Measurements from ENCODE around the gene PTPRN2.
A peak's percentile ranks its signal among the peaks of the same experiment; 100 is the strongest.

Gene PTPRN2

GRCh38 chr7:158075633-158076001 lies 512.0 kb downstream of the PTPRN2 start:
- DNase-seq, result no peak

GRCh38 chr7:158074896-158075632 lies 512.6 kb downstream of the PTPRN2 start:
- DNase-seq, result no peak

- no peak for DNase-seq
Measured at GRCh38 chr7:158073845-158074840, 513.5 kb downstream of the PTPRN2 start.

DNA sequence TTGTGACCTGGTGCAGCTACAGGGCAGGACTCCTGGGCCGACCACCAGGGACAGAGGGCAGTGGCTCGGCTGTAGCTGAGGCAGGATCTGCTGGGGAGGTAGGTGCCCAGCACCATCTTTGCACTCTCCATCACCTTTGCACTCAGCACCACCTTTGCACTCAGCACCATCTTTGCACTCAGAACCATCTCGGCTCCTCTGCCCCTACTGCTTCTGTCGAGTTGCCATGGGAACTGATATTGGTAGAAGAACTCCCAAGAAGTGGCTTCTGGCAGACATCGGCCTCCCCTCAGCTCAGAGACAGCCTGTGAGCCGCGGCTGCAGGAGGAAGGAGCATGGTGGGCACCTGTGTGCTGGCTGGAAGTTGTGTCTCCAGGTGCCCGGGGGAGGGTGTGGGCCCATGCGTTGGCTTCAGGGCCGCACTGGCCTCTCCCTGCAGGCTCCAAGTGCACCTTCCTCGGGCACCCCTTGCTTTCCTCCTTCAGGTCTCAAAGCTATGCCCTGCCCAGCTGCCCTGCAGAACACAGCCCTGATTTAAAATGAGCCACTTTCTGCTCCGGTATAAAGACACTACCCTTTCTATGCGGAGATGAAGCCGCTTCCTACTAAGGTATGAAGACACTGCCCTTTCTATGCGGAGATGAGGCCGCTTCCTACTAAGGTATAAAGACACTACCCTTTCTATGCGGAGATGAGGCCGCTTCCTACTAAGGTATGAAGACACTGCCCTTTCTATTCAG lies 514.5 kb downstream of the PTPRN2 start:
- DNase-seq, result no peak

DNA sequence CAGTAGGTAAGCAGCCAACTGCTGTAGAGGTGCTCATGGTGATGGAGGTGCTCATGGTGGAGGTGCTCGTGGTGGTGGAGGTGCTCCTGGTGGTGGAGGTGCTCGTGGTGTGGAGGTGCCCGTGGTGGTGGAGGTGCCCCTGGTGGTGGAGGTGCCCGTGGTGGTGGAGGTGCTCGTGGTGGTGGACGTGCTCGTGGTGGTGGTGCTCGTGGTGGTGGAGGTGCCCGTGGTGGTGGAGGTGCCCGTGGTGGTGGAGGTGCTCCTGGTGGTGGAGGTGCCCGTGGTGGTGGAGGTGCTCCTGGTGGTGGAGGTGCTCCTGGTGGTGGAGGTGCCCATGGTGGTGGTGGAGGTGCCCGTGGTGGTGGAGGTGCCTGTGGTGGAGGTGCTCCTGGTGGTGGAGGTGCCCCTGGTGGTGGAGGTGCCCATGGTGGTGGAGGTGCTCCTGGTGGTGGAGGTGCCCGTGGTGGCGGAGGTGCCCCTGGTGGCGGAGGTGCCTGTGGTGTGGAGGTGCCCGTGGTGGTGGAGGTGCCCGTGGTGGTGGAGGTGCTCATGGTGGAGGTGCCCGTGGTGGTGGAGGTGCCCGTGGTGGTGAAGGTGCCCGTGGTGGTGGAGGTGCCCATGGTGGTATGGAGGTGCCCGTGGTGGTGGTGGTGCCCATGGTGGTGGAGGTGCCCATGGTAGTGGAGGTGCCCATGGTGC lies 517.3 kb downstream of the PTPRN2 start:
- no peak for DNase-seq

DNA sequence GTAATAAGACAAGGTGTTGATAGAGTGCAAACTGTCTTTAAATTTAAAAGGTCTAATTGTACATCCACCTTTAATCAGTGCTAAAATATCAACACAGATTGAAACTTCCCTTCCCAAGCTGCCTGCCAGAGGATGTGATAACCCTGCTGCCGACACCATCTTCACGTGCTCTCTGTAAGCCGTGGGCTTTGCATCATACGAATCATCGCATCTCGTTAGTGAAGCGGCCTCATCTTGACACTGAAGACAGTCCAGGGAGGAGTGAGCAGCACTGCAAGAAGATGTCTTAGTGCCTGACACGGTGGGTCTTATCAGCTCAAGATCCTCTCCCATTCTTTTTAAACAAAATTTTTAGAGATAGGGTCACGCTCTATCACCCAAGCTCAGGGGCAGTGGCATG lies 518.8 kb downstream of the PTPRN2 start:
- DNase-seq, result no peak

GRCh38 chr7:158067931-158068482 lies 519.6 kb downstream of the PTPRN2 start:
- DNase-seq, result no peak

DNA sequence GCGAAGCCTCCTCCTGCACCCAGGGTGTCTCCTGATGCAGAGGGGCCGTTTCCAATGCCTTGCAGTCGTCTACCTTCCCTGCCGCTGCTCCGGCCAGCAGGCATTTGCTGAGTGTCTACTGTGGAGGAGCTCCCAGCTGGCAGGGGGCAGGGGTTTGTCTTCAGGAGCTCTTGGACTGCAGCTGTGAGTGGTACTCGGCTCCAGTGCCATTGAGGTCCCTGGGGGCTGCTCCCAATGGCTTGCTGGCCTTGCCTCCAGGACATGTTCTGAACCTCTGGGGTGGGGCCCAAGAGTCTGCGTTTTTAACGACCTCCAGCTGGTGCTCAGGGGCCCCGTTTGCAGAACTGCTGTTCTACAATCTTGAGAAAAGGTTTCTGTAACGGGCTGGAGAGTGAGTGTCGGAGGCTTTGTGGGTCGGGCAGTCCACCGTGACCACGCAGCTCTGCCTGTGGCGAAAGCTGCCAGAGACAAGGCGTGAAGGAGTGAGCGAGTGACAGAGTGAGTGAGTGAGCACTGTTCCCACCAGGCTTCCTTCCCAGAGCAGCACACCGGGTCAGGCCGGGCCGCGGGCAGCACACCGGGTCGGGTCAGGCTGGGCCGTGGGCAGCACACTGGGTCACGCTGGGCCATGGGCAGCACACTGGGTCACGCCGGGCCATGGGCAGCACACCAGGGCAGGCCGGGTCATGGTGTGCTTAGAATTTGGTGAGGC lies 520.2 kb downstream of the PTPRN2 start:
- peak; percentile 68 to 83 for DNase-seq

DNA sequence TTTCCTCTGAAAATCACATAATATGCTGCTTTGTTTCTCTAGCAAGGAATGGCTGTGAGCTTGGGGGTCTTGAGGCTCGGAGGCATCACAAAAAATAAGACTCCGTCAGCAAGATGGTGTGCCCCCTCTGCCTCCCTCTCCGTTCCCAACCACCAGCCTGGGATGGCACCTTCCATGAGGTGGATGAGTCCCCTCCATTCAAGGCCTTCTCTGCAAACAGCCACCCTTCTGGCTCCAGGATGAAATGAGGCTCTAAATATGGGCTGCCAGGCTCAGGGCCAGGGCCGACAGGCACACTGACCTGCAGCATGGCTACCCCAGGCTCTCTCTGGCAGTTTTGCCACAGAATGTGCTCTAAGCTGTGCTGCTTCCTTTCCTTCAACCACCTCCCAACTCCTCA lies 521.5 kb downstream of the PTPRN2 start:
- DNase-seq, result no peak

DNA sequence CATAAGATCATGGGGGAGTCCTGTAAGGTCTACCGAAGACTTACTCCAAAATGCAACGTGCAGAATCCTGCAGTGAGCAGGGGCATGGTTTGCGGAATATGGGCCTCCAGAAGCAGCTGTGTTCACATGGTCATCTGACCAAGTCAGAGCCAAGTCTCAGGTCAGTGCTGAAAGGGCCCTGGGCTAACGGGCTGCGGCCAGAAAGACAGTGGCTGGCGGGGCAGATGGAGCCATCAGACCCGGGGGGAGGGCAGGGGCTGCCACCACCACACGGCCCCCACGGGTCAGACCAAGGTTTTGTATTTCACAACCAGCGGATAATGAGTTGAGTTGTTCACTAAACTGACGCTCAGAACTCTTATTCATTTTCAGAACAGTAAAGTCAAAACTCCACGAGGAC lies 522.3 kb downstream of the PTPRN2 start:
- DNase-seq, result no peak

- DNase-seq, result no peak
Measured at GRCh38 chr7:158064631-158065030, 523.0 kb downstream of the PTPRN2 start.

DNA sequence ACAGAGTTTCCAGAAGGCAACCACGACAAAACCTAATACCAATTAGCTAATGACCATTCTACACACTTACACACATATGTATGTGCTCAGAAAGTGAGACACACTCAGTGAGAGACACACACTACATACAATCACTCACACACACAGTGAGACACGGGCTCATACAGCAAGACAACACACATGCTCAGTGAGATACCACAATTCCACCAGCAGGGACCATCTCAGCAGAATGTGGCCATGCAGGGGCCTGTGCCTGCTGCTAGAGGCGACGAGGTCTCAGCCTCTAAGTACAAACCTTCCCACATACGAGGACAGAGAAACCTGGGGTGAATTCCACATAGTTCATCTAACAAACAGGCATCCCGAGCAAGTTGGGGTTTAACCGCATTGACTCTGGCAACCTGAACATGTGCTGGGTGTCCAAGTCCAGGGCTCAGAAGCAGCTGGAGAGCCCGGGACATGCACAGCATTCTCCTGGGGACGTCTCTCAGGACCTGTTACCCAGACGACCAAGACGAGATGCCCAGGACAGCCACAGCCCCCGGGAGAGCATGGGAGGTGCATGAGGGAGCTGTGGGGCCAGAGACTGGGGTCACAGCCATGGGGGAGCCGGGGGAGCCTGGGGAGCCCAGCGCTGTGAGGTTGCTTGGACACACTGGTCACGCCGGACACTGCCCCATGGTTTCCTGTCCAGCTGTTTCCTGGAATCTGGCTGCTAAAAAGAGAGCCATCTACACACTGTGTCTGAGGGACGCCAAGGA lies 523.6 kb downstream of the PTPRN2 start:
- no peak for DNase-seq

GRCh38 chr7:158062661-158063060 lies 525.0 kb downstream of the PTPRN2 start:
- DNase-seq, result no peak

DNA sequence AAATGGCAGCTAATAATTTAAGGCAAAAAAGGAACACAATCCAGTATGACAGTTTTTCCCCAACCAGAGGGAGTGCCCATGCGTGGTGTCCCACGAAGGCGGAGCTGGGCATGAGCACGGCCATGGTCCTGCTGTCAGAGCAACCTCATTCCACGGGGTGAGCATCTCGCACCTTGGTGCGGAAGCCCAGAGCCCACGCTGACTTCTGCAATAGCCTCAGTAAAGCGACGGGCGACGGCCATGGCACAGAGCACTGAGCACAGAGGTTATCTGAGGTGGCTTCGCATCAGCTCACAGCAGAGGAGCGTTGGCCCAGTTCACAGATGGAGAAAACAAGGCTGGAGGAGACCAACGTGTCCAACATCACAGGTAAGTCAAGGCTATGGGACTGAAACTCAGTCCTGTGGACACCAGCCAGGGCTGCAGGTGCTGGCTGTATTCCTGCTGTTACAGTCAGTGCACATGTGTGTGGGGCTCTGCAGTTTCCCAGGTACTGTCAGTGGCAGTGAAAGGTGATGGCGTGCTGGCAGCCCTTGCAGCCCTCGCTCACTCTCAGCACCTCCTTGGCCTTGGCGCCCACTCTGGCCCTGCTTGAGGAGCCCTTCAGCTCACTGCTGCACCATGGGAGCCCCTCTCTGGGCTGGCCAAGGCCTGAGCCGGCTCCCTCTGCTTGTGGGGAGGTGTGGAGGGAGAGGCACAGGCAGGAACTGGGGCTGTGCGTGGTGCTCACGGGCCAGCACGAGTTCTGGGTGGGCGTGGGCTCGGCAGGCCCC lies 525.6 kb downstream of the PTPRN2 start:
- DNase-seq, result no peak

GRCh38 chr7:158061026-158061630 lies 526.5 kb downstream of the PTPRN2 start:
- no peak for DNase-seq

GRCh38 chr7:158060216-158060615 lies 527.4 kb downstream of the PTPRN2 start:
- DNase-seq, result no peak

DNA sequence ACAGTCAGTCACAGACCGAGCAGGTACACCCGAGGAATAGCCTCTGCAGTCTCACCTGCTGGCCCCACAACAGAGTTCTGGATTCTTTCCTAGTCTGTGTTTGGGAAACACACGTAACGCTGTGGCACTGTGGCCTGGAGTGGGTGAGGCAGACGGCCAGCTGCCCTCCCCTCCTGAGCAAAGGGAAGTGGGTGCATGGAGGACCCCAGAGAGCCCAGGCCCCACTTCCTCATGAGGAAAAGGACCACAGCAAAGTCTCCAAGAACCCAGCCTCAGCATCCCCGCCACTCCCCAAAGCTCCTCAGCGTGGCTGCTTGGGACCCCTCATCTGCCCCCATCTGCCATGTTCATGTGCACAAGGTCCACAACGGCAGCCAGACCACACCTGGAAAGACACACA lies 530.2 kb downstream of the PTPRN2 start:
- DNase-seq, result no peak

DNA sequence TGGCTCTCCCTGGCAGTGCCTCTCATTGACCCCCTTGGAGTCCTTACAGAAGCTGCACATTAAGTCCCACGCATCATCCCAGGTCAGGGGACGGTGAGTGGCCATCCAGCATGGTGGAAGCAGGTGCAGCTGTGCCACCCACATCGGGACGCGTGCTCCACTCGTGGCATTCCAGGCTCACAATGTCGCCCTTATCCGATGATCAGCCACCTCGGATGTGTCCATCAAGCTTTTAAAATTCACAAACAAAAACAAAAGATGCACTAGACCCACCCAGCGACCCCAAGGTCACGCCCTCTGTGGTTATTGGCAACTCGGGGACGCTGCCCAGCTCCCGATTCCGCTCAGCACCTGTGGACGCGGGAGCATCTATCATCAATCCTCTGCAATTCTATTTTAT lies 530.9 kb downstream of the PTPRN2 start:
- DNase-seq, result no peak

GRCh38 chr7:158055726-158056510 lies 531.7 kb downstream of the PTPRN2 start:
- no peak for DNase-seq

Measured in NCI-H524 (cell line).